ENCODE measurements around the gene LRMDA.

DNA sequence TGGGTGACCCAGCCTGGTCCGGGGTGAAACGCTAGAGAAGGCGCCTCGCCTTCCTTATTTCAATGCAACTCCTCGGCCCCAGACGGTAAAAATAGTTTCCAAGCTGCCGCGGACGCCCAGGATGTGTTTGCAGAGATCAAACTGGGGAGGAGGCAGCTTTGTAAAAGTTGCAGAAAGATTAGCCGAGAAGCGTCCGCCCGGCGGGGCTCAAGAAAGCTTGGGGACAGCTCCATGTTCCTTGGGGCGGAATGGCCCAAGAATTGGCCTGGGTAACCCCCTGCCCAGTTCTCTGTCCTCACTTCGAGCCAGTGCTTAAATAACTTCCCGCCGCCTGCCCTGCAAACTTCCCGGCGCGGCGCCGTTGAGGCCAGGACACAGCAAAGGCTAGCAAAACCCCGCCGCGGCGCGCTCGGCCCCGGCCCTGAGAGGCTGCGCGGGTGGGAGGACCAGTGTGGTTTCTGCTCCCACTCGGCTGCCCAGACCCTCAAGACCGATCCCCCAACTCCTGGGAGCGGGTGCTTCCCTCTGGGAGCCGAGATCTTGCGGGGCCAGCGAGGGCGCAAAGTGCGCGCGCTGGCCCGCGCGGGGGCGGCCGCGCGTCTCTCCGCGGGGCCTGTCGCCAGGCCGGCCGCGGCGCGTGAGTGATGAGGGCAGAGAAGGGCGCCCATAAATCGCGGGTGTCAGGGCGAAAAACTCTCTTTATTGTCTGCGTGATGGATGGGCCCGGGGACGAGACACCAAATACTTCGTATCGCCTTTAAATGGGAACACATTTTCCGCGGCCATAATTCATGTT lies 23.5 kb upstream of the LRMDA start:
- TF ChIP-seq, protein P1, sequence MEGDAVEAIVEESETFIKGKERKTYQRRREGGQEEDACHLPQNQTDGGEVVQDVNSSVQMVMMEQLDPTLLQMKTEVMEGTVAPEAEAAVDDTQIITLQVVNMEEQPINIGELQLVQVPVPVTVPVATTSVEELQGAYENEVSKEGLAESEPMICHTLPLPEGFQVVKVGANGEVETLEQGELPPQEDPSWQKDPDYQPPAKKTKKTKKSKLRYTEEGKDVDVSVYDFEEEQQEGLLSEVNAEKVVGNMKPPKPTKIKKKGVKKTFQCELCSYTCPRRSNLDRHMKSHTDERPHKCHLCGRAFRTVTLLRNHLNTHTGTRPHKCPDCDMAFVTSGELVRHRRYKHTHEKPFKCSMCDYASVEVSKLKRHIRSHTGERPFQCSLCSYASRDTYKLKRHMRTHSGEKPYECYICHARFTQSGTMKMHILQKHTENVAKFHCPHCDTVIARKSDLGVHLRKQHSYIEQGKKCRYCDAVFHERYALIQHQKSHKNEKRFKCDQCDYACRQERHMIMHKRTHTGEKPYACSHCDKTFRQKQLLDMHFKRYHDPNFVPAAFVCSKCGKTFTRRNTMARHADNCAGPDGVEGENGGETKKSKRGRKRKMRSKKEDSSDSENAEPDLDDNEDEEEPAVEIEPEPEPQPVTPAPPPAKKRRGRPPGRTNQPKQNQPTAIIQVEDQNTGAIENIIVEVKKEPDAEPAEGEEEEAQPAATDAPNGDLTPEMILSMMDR (IDR thresholded peaks at IDR 0.05) = no peak
- TF ChIP-seq EP300 (IDR thresholded peaks at IDR 0.05) = no peak
- no peak for TF ChIP-seq POLR2A (IDR thresholded peaks at IDR 0.05)
- peak in 2 of 4 donors; percentile 59 for TF ChIP-seq POLR2AphosphoS5 (IDR thresholded peaks at IDR 0.05)

Measured in sigmoid colon (tissue), 4 donors.